Liver (tissue), 9 donors: Measurements from ENCODE around the gene TDRD7. TPM values are rescaled to one million over a fixed set of nuclear protein-coding genes. Genes with fewer than 3 reads are reported as not detected.

Experiments used
- DNase-seq: peaks from one replicate; pipeline ENCODE4 v3.0.0-alpha.2; 2017; ENCODE audit warnings: low spot score
- H3K27ac ChIP-seq, 2 donors: one replicate each; pipeline ENCODE4 v1.7.0; 2013; ENCODE audit warnings: inconsistent platforms in 2 of 2, low read length in 2 of 2, control low read depth in 1 of 2, low read depth in 1 of 2, mild to moderate bottlenecking in 1 of 2
- H3K27me3 ChIP-seq, 4 donors: one replicate each; pipeline versions ENCODE4 v1.6.1 to v1.7.0; 2013; ENCODE audit warnings: low read length in 3 of 4, inconsistent platforms in 1 of 4, mild to moderate bottlenecking in 1 of 4, moderate library complexity in 1 of 4; ENCODE audit not compliant: control insufficient read depth in 4 of 4, insufficient read depth in 4 of 4
- H3K36me3 ChIP-seq, 4 donors: one replicate each; pipeline versions ENCODE4 v1.6.1 to v1.7.0; 2013; ENCODE audit warnings: low read length in 3 of 4, mild to moderate bottlenecking in 3 of 4, low read depth in 1 of 4, moderate library complexity in 1 of 4; ENCODE audit not compliant: control insufficient read depth in 4 of 4, insufficient read depth in 3 of 4
- H3K4me1 ChIP-seq, 4 donors: one replicate each; pipeline versions ENCODE4 v1.6.1 to v1.7.0; 2013; ENCODE audit warnings: low read length in 3 of 4, mild to moderate bottlenecking in 3 of 4, moderate library complexity in 1 of 4; ENCODE audit not compliant: control insufficient read depth in 4 of 4, insufficient read depth in 4 of 4
- H3K4me3 ChIP-seq, 3 donors: one replicate each; pipeline versions ENCODE4 v1.6.1 to v1.7.0; 2013; ENCODE audit warnings: low read length in 3 of 3, control low read depth in 1 of 3, low read depth in 1 of 3, mild to moderate bottlenecking in 1 of 3
- H3K9ac ChIP-seq, 2 donors: one replicate each; pipeline ENCODE4 v1.7.0; 2013; ENCODE audit warnings: low read length in 2 of 2, mild to moderate bottlenecking in 2 of 2, moderate library complexity in 2 of 2, control low read depth in 1 of 2, low read depth in 1 of 2
- H3K9me3 ChIP-seq, 4 donors: one replicate each; pipeline versions ENCODE4 v1.6.1 to v1.7.0; 2013; ENCODE audit warnings: low read length in 3 of 4; ENCODE audit not compliant: control insufficient read depth in 4 of 4
- EGR1 ChIP-seq, 2 donors: IDR thresholded peaks; 2 replicates each; pipeline ENCODE4 v1.6.1; 2016 to 2018; ENCODE audit warnings: antibody characterized with exemption in 2 of 2, low read depth in 2 of 2
- FOXA1 ChIP-seq: IDR thresholded peaks from 2 replicates; pipeline ENCODE4 v1.6.1; 2016; ENCODE audit warnings: antibody characterized with exemption
- FOXA2 ChIP-seq: IDR thresholded peaks from 2 replicates; pipeline ENCODE4 v1.6.1; 2016; ENCODE audit warnings: antibody characterized with exemption
- GABPA ChIP-seq, 2 donors: IDR thresholded peaks in 1 of 2; conservative IDR thresholded peaks in 1 of 2; 2 replicates each; pipeline ENCODE4 v1.6.1; 2016; ENCODE audit warnings: antibody characterized with exemption in 2 of 2, mild to moderate bottlenecking in 1 of 2, moderate library complexity in 1 of 2
- HNF4A ChIP-seq, 2 donors: conservative IDR thresholded peaks; 2 replicates each; pipeline ENCODE4 v1.6.1; 2016; ENCODE audit warnings: antibody characterized with exemption in 2 of 2, mild to moderate bottlenecking in 2 of 2
- HNF4G ChIP-seq: IDR thresholded peaks from 2 replicates; pipeline ENCODE4 v1.6.1; 2016; ENCODE audit warnings: antibody characterized with exemption
- JUND ChIP-seq, 2 donors: IDR thresholded peaks; 2 replicates each; pipeline ENCODE4 v1.6.1; 2016; ENCODE audit warnings: antibody characterized with exemption in 2 of 2
- MAX ChIP-seq: IDR thresholded peaks from 2 replicates; pipeline ENCODE4 v1.6.1; 2016; ENCODE audit warnings: antibody characterized with exemption
- RAD21 ChIP-seq, 2 donors: IDR thresholded peaks; 2 replicates each; pipeline ENCODE4 v1.6.1; 2016; ENCODE audit warnings: antibody characterized with exemption in 2 of 2, mild to moderate bottlenecking in 2 of 2
- REST ChIP-seq: IDR thresholded peaks from 2 replicates; pipeline ENCODE4 v1.6.1; 2016; ENCODE audit warnings: antibody characterized with exemption, mild to moderate bottlenecking
- RXRA ChIP-seq, 2 donors: IDR thresholded peaks; 2 replicates each; pipeline ENCODE4 v1.6.1; 2017 to 2018; ENCODE audit warnings: antibody characterized with exemption in 2 of 2, mild to moderate bottlenecking in 1 of 2
- SP1 ChIP-seq: IDR thresholded peaks from 2 replicates; pipeline ENCODE4 v1.6.1; 2018; ENCODE audit warnings: antibody characterized with exemption, mild to moderate bottlenecking
- TAF1 ChIP-seq: conservative IDR thresholded peaks from 2 replicates; pipeline ENCODE4 v1.6.1; 2016; ENCODE audit warnings: antibody characterized with exemption, mild to moderate bottlenecking
- YY1 ChIP-seq: IDR thresholded peaks from 2 replicates; pipeline ENCODE4 v1.6.1; 2016; ENCODE audit warnings: antibody characterized with exemption, mild to moderate bottlenecking
- ZBTB33 ChIP-seq: IDR thresholded peaks from 2 replicates; pipeline ENCODE4 v1.6.1; 2016; ENCODE audit warnings: antibody characterized with exemption
- WGBS: extraction: QIAGEN DNeasy Blood & Tissue Kit; methylation state at CpG from one replicate; pipeline ENCODE4 v1.1.7; 2013; 5-methylcytosine and 5-hydroxymethylcytosine counted together
- polyA plus RNA-seq, 2 donors: library from polyadenylated mRNA; stranded (reverse) in 1 of 2; unstranded in 1 of 2; fragments of 200-250 nt in 1 of 2; fragments of >200 nt in 1 of 2; fragmentation: Nextera tagmentation in 1 of 2; extraction: Ambion mirVana in 1 of 2; gene quantifications; one replicate each; pipeline versions ENCODE4 v1.2.1 to v1.2.3, GENCODE V29; 2013 to 2015
- total RNA-seq, 2 donors: library from RNA; depleted of rRNA; stranded (reverse); fragments of >200 nt; gene quantifications; one replicate each; pipeline ENCODE4 v1.2.3, GENCODE V29; 2014
- TF ChIP-seq, protein P1 (sequence below): IDR thresholded peaks from 2 replicates; pipeline ENCODE4 v1.6.1; 2016; ENCODE audit warnings: antibody characterized with exemption
- TF ChIP-seq, protein P2 (sequence below): fragments of 150-350 bp; IDR thresholded peaks from 2 replicates; pipeline ENCODE4 v1.5.1; 2017; ENCODE audit warnings: improper control_type of control experiment, low read depth, low read length; ENCODE audit not compliant: missing input control
- donor health status: healthy.
- donor health status: healthy.
- donor health status: healthy.
- donor health status: healthy.
- donor health status: healthy.

Gene TDRD7
- total and polyA plus RNA-seq, 4 donors = 3.6 to 6.9 (median 5.4) TPM

GRCh38 chr9:97474372-97474925, 62.6 kb downstream of the TDRD7 start:
- Histone ChIP-seq H3K9me3 (no peaks in the 10 kb centered on the region), H3K9ac (no peak overlapping the region), H3K36me3 (peaks cover 0 to 12% (median 4%) of the 10 kb centered on the region in 4 donors), H3K27me3 (no peaks in the 10 kb centered on the region), H3K4me3 (no peak overlapping the region), H3K4me1 (peaks cover 0 to 5% (median 2%) of the 10 kb centered on the region in 4 donors), H3K27ac (no peak overlapping the region)
- DNase-seq = no peak
- TF ChIP-seq TAF1 (no peak), MAX (no peak), HNF4A (conservative IDR thresholded peaks at IDR 0.05) (no peak), HNF4G (no peak), EGR1 (IDR thresholded peaks at IDR 0.05; ENCODE audit: low read depth in 2 of 2) (no peak), ZBTB33 (no peak), FOXA2 (no peak), REST (no peak), YY1 (no peak), RXRA (IDR thresholded peaks at IDR 0.05) (no peak), FOXA1 (no peak), JUND (IDR thresholded peaks at IDR 0.05) (no peak), RAD21 (IDR thresholded peaks at IDR 0.05) (no peak), SP1 (no peak), GABPA (IDR thresholded peaks at IDR 0.05 in 1 of 2, conservative IDR thresholded peaks at IDR 0.05 in 1 of 2) (no peak)
- TF ChIP-seq, protein P1, sequence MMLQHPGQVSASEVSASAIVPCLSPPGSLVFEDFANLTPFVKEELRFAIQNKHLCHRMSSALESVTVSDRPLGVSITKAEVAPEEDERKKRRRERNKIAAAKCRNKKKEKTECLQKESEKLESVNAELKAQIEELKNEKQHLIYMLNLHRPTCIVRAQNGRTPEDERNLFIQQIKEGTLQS = no peak
- TF ChIP-seq, protein P2, sequence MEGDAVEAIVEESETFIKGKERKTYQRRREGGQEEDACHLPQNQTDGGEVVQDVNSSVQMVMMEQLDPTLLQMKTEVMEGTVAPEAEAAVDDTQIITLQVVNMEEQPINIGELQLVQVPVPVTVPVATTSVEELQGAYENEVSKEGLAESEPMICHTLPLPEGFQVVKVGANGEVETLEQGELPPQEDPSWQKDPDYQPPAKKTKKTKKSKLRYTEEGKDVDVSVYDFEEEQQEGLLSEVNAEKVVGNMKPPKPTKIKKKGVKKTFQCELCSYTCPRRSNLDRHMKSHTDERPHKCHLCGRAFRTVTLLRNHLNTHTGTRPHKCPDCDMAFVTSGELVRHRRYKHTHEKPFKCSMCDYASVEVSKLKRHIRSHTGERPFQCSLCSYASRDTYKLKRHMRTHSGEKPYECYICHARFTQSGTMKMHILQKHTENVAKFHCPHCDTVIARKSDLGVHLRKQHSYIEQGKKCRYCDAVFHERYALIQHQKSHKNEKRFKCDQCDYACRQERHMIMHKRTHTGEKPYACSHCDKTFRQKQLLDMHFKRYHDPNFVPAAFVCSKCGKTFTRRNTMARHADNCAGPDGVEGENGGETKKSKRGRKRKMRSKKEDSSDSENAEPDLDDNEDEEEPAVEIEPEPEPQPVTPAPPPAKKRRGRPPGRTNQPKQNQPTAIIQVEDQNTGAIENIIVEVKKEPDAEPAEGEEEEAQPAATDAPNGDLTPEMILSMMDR = no peak
- WGBS = 94% methylated on average over 5 of the region's 5 CpGs
